T-helper 17 cell (primary cell): ENCODE results near the gene DRAXIN. TPM values are rescaled to one million over a fixed set of nuclear protein-coding genes. Genes with fewer than 3 reads are reported as not detected.

Source experiments
- ATAC-seq: fragments of 150-1000 bp; cut with Tn5 transposase; 2 replicates; pipeline ENCODE4 v1.10.0; 2021; ENCODE audit warnings: mild to moderate bottlenecking, moderate library complexity
- DNase-seq, 3 donors: peaks; one replicate each; pipeline versions ENCODE4 v3.0.0 to v3.0.0-alpha.2; 2020 to 2021
- H3K9me3 ChIP-seq: one replicate; pipeline ENCODE4 v1.7.0; 2013; ENCODE audit warnings: low read length, mild to moderate bottlenecking; ENCODE audit not compliant: control insufficient read depth, poor library complexity, severe bottlenecking
- H3K27ac Mint-ChIP-seq: one replicate; pipeline ENCODE4 v1.8.0; 2022; ENCODE audit warnings: mild to moderate bottlenecking, moderate library complexity, mixed read lengths
- H3K27me3 Mint-ChIP-seq: one replicate; pipeline ENCODE4 v1.8.0; 2022; ENCODE audit warnings: mixed read lengths
- H3K36me3 Mint-ChIP-seq: one replicate; pipeline ENCODE4 v1.8.0; 2022; ENCODE audit warnings: low read depth, mixed read lengths
- H3K4me1 Mint-ChIP-seq: one replicate; pipeline ENCODE4 v1.8.0; 2022; ENCODE audit warnings: mild to moderate bottlenecking, mixed read lengths
- H3K4me3 Mint-ChIP-seq: one replicate; pipeline ENCODE4 v1.8.0; 2022; ENCODE audit warnings: mild to moderate bottlenecking, moderate library complexity, mixed read lengths
- total RNA-seq, 4 donors: library from RNA in 2 of 4; stranded (reverse) in 2 of 4; gene quantifications; one replicate each; pipeline ENCODE4 v1.2.3 and lab custom pipeline; 2022 to 2026

The DRAXIN gene
- total RNA-seq, 2 donors from 2014 or later: 0.17 TPM; not detected in 1

GRCh38 chr1:11746795-11747487 is 55.4 kb downstream of the DRAXIN start:
- no peak for ATAC-seq
- DNase-seq: no peak
- H3K36me3 Mint-ChIP-seq: peaks cover 5% of the 10 kb centered on the region
- H3K4me3 Mint-ChIP-seq: no peak overlapping the region
- H3K4me1 Mint-ChIP-seq: peaks cover 20% of the 10 kb centered on the region
- H3K9me3 ChIP-seq: no peaks in the 10 kb centered on the region
- H3K27me3 Mint-ChIP-seq: no peaks in the 10 kb centered on the region
- no peak overlapping the region for H3K27ac Mint-ChIP-seq

- no peak overlapping the region for H3K4me3 Mint-ChIP-seq
Observed at GRCh38 chr1:11748294-11749202, 57.0 kb downstream of the DRAXIN start.

GRCh38 chr1:11749203-11749689 is 57.7 kb downstream of the DRAXIN start:
- H3K27me3 Mint-ChIP-seq: no peaks in the 10 kb centered on the region
- ATAC-seq (peak; percentile 30), DNase-seq (peak in 1 of 3 donors; percentile 22)
- no peaks in the 10 kb centered on the region for H3K9me3 ChIP-seq
- no peak overlapping the region for H3K27ac Mint-ChIP-seq
- H3K36me3 Mint-ChIP-seq: peaks cover 5% of the 10 kb centered on the region
- H3K4me3 Mint-ChIP-seq: no peak overlapping the region
- peaks cover 19% of the 10 kb centered on the region for H3K4me1 Mint-ChIP-seq

More at GRCh38 chr1:11748294-11749202, 57.0 kb downstream of the DRAXIN start:
- Mint-ChIP-seq H3K27me3 (no peaks in the 10 kb centered on the region), H3K36me3 (peaks cover 5% of the 10 kb centered on the region), H3K4me1 (peaks cover 19% of the 10 kb centered on the region), H3K27ac (no peak overlapping the region)
- no peaks in the 10 kb centered on the region for H3K9me3 ChIP-seq
- ATAC-seq: no peak
- no peak for DNase-seq

GRCh38 chr1:11749996-11750395 is 58.5 kb downstream of the DRAXIN start:
- Mint-ChIP-seq H3K36me3 (peaks cover 5% of the 10 kb centered on the region), H3K4me1 (peaks cover 19% of the 10 kb centered on the region), H3K4me3 (no peak overlapping the region), H3K27ac (no peak overlapping the region), H3K27me3 (peaks cover 4% of the 10 kb centered on the region)
- DNase-seq (no peak), ATAC-seq (no peak)
- H3K9me3 ChIP-seq: no peaks in the 10 kb centered on the region

GRCh38 chr1:11751087-11751486 is 59.6 kb downstream of the DRAXIN start:
- Mint-ChIP-seq H3K27ac (no peak overlapping the region), H3K4me3 (no peak overlapping the region), H3K36me3 (peaks cover 4% of the 10 kb centered on the region), H3K4me1 (peaks cover 16% of the 10 kb centered on the region), H3K27me3 (peaks cover 8% of the 10 kb centered on the region)
- no peak for ATAC-seq
- DNase-seq: no peak
- no peaks in the 10 kb centered on the region for H3K9me3 ChIP-seq

- H3K27ac Mint-ChIP-seq: peak overlapping the region; percentile 51
- H3K36me3 Mint-ChIP-seq: no peaks in the 10 kb centered on the region
- peak overlapping the region; percentile 57 for H3K4me3 Mint-ChIP-seq
- DNase-seq (no peak), ATAC-seq (no peak)
- H3K27me3 Mint-ChIP-seq: peaks cover 13% of the 10 kb centered on the region
- no peaks in the 10 kb centered on the region for H3K9me3 ChIP-seq
- peaks cover 12% of the 10 kb centered on the region for H3K4me1 Mint-ChIP-seq
Observed at GRCh38 chr1:11752359-11753088, 61.0 kb downstream of the DRAXIN start.

- no peak overlapping the region for H3K27ac Mint-ChIP-seq
- H3K4me3 Mint-ChIP-seq: no peak overlapping the region
- ATAC-seq (no peak), DNase-seq (no peak)
- H3K4me1 Mint-ChIP-seq: peaks cover 14% of the 10 kb centered on the region
- H3K27me3 Mint-ChIP-seq: peaks cover 13% of the 10 kb centered on the region
- H3K9me3 ChIP-seq: no peaks in the 10 kb centered on the region
- no peaks in the 10 kb centered on the region for H3K36me3 Mint-ChIP-seq
Observed at GRCh38 chr1:11753555-11754208, 62.2 kb downstream of the DRAXIN start.

GRCh38 chr1:11757047-11757446 is 65.5 kb downstream of the DRAXIN start:
- Mint-ChIP-seq H3K36me3 (peaks cover 2% of the 10 kb centered on the region), H3K4me1 (peaks cover 12% of the 10 kb centered on the region), H3K27me3 (peaks cover 23% of the 10 kb centered on the region), H3K27ac (no peak overlapping the region), H3K4me3 (no peak overlapping the region)
- no peak for DNase-seq
- H3K9me3 ChIP-seq: no peaks in the 10 kb centered on the region
- ATAC-seq: no peak

GRCh38 chr1:11759791-11760190 is 68.3 kb downstream of the DRAXIN start:
- Mint-ChIP-seq H3K27me3 (peaks cover 38% of the 10 kb centered on the region), H3K27ac (no peak overlapping the region), H3K36me3 (peaks cover 5% of the 10 kb centered on the region), H3K4me3 (no peak overlapping the region), H3K4me1 (peaks cover 12% of the 10 kb centered on the region)
- no peaks in the 10 kb centered on the region for H3K9me3 ChIP-seq
- ATAC-seq: no peak
- no peak for DNase-seq

- H3K4me3 Mint-ChIP-seq: peak overlapping the region; percentile 51
- no peak overlapping the region for H3K27ac Mint-ChIP-seq
Observed at GRCh38 chr1:11761285-11761684, 69.8 kb downstream of the DRAXIN start.

GRCh38 chr1:11761988-11762406 is 70.5 kb downstream of the DRAXIN start, which contains the start of gene C1orf167:
Gene C1orf167 (plus strand): TSS chr1:11762193. CDS start chr1:11764401, 2,208 bp downstream.
- Mint-ChIP-seq H3K36me3 (peaks cover 5% of the 10 kb centered on the region), H3K4me1 (peaks cover 12% of the 10 kb centered on the region), H3K27ac (no peak within 1 kb of the TSS), H3K4me3 (peak within 1 kb of the TSS; percentile 51), H3K27me3 (peaks cover 28% of the 10 kb centered on the region)
- peak in 1 of 3 donors; percentile 27 for DNase-seq
- ATAC-seq: peak; percentile 57
- no peaks in the 10 kb centered on the region for H3K9me3 ChIP-seq

More at GRCh38 chr1:11761285-11761684, 69.8 kb downstream of the DRAXIN start:
- H3K4me1 Mint-ChIP-seq: peaks cover 12% of the 10 kb centered on the region
- no peaks in the 10 kb centered on the region for H3K9me3 ChIP-seq
- no peak for DNase-seq
- H3K36me3 Mint-ChIP-seq: peaks cover 5% of the 10 kb centered on the region
- peaks cover 31% of the 10 kb centered on the region for H3K27me3 Mint-ChIP-seq
- no peak for ATAC-seq

- Mint-ChIP-seq H3K4me3 (no peak overlapping the region), H3K27me3 (peaks cover 28% of the 10 kb centered on the region), H3K4me1 (peaks cover 10% of the 10 kb centered on the region), H3K27ac (peak overlapping the region; percentile 65), H3K36me3 (peaks cover 5% of the 10 kb centered on the region)
- DNase-seq (no peak), ATAC-seq (no peak)
- H3K9me3 ChIP-seq: no peaks in the 10 kb centered on the region
Observed at GRCh38 chr1:11764115-11764514, 72.6 kb downstream of the DRAXIN start.
